IMR-90 (cell line): ENCODE measurements around the gene TPSD1. TPM values are rescaled to one million over a fixed set of nuclear protein-coding genes. Genes with fewer than 3 reads are reported as not detected.

ENCODE experiments used
- ATAC-seq: fragments of 200-7000 bp; cut with Tn5 transposase; 2 replicates; pipeline ENCODE4 v1.9.1; 2020; ENCODE audit warnings: low read depth, mild to moderate bottlenecking, moderate library complexity
- BruUV-seq: library from RNA; stranded (reverse); fragments of 400-500 nt; replicated peaks from 2 replicates; lab custom pipeline; 2021; lab: Mats Ljungman, UMichigan
- CTCF ChIA-PET: fragments of 300-600 bp; formaldehyde crosslinking; extraction: SDS; loops from one replicate; lab custom pipeline; 2021; ENCODE audit warnings: antibody characterized with exemption; lab: Yijun Ruan, JAX
- POLR2A ChIA-PET: fragments of 300-600 bp; sonication (Branson Sonifier 250); formaldehyde crosslinking; loops from one replicate; lab custom pipeline; 2022; ENCODE audit warnings: antibody characterized with exemption; ENCODE audit not compliant: unreplicated experiment; lab: Charles Lee
- DNase-seq: peaks from one replicate; pipeline ENCODE4 v3.0.0; 2013
- H2AFZ ChIP-seq: replicated peaks from 2 replicates; pipeline ENCODE3; 2013; ENCODE audit warnings: low read length, mild to moderate bottlenecking; ENCODE audit not compliant: poor library complexity
- H2AK5ac ChIP-seq: 2 replicates; pipeline ENCODE4 v1.6.1; 2013; ENCODE audit warnings: low read depth, low read length, inconsistent platforms
- H2AK9ac ChIP-seq: replicated peaks from 2 replicates; pipeline ENCODE3; 2013; ENCODE audit warnings: mild to moderate bottlenecking, low read depth, low read length, moderate library complexity; ENCODE audit not compliant: poor library complexity
- H2BK120ac ChIP-seq: 2 replicates; pipeline ENCODE4 v1.6.1; 2013; ENCODE audit warnings: low read depth, low read length, inconsistent platforms
- H2BK15ac ChIP-seq: 3 replicates; pipeline ENCODE4 v1.6.1; 2013; ENCODE audit warnings: low read depth, low read length, inconsistent platforms
- H2BK20ac ChIP-seq: 2 replicates; pipeline ENCODE4 v1.6.1; 2013; ENCODE audit warnings: low read depth, mild to moderate bottlenecking, inconsistent platforms, low read length, moderate library complexity
- H2BK5ac ChIP-seq: 2 replicates; pipeline ENCODE4 v1.6.1; 2013; ENCODE audit warnings: mild to moderate bottlenecking, low read depth, low read length, inconsistent platforms; ENCODE audit not compliant: poor library complexity, severe bottlenecking
- H3K14ac ChIP-seq: replicated peaks from 2 replicates; pipeline ENCODE4 v1.6.1; 2013; ENCODE audit warnings: low read depth, low read length, inconsistent platforms
- H3K18ac ChIP-seq: 2 replicates; pipeline ENCODE4 v1.6.1; 2013; ENCODE audit warnings: low read depth, low read length, control low read depth
- H3K23ac ChIP-seq: 2 replicates; pipeline ENCODE4 v1.6.1; 2013; ENCODE audit warnings: low read depth, low read length, inconsistent platforms
- H3K27ac ChIP-seq: 2 replicates; pipeline ENCODE4 v1.5.1; 2013; ENCODE audit warnings: mild to moderate bottlenecking, control low read depth, low read length; ENCODE audit not compliant: insufficient read depth
- H3K27me3 ChIP-seq: 2 replicates; pipeline ENCODE4 v1.6.1; 2013; ENCODE audit warnings: low read length; ENCODE audit not compliant: control insufficient read depth, insufficient read depth
- H3K36me3 ChIP-seq: 2 replicates; pipeline ENCODE4 v1.6.1; 2013; ENCODE audit warnings: low read length, mixed read lengths; ENCODE audit not compliant: control insufficient read depth, insufficient read depth
- H3K4ac ChIP-seq: 2 replicates; pipeline ENCODE4 v1.6.1; 2013; ENCODE audit warnings: low read depth, low read length, inconsistent platforms
- H3K4me1 ChIP-seq: 2 replicates; pipeline ENCODE4 v1.6.1; 2013; ENCODE audit warnings: low read length, mixed read lengths; ENCODE audit not compliant: control insufficient read depth, insufficient read depth
- H3K4me2 ChIP-seq: 2 replicates; pipeline ENCODE4 v1.6.1; 2013; ENCODE audit warnings: low read depth, mild to moderate bottlenecking, control low read depth, low read length, moderate library complexity
- H3K4me3 ChIP-seq: 2 replicates; pipeline ENCODE4 v1.5.1; 2013; ENCODE audit warnings: low read depth, mild to moderate bottlenecking, control low read depth, low read length, moderate library complexity; ENCODE audit not compliant: insufficient read depth
- H3K56ac ChIP-seq: 2 replicates; pipeline ENCODE4 v1.6.1; 2013; ENCODE audit warnings: low read length, inconsistent platforms; ENCODE audit not compliant: insufficient read depth; ENCODE audit errors: extremely low read depth
- H3K79me1 ChIP-seq, 2 experiments: 2 replicates each; pipeline ENCODE4 v1.6.1; 2013; ENCODE audit warnings: low read length in 2 of 2, inconsistent platforms in 1 of 2, low read depth in 1 of 2
- H3K9ac ChIP-seq: 2 replicates; pipeline ENCODE4 v1.6.1; 2013; ENCODE audit warnings: low read depth, low read length, control low read depth
- H3K9me1 ChIP-seq: 2 replicates; pipeline ENCODE4 v1.6.1; 2013; ENCODE audit warnings: low read length, inconsistent platforms; ENCODE audit not compliant: insufficient read depth
- H3K9me3 ChIP-seq: 2 replicates; pipeline ENCODE4 v1.6.1; 2013; ENCODE audit warnings: low read length; ENCODE audit not compliant: control insufficient read depth, insufficient read depth
- H4K20me1 ChIP-seq: 2 replicates; pipeline ENCODE4 v1.6.1; 2013; ENCODE audit warnings: low read length, inconsistent platforms; ENCODE audit not compliant: insufficient read depth
- H4K5ac ChIP-seq: 2 replicates; pipeline ENCODE4 v1.6.1; 2013; ENCODE audit warnings: mild to moderate bottlenecking, low read depth, low read length, control low read depth
- H4K8ac ChIP-seq, 2 experiments: 2 replicates each; pipeline ENCODE4 v1.6.1; 2013; ENCODE audit warnings: low read depth in 2 of 2, low read length in 2 of 2, control low read depth in 1 of 2, inconsistent platforms in 1 of 2
- H4K91ac ChIP-seq: 2 replicates; pipeline ENCODE4 v1.6.1; 2013; ENCODE audit warnings: low read depth, low read length, inconsistent platforms; ENCODE audit not compliant: insufficient read depth
- BHLHE40 ChIP-seq: fragments of 150-350 bp; IDR thresholded peaks from 2 replicates; pipeline ENCODE4 v1.6.1; 2016; ENCODE audit warnings: mild to moderate bottlenecking, low read depth, low read length
- CEBPB ChIP-seq: IDR thresholded peaks from 2 replicates; pipeline ENCODE4 v1.6.1; 2012; ENCODE audit warnings: low read depth, low read length, improper control_type of control experiment
- CHD1 ChIP-seq: IDR thresholded peaks from 2 replicates; pipeline ENCODE4 v1.6.1; 2012; ENCODE audit warnings: low read depth, low read length, improper control_type of control experiment
- CTCF ChIP-seq: conservative IDR thresholded peaks from 2 replicates; pipeline ENCODE4 v1.5.1; 2012; ENCODE audit warnings: mild to moderate bottlenecking, low read depth, low read length, improper control_type of control experiment
- FOS ChIP-seq: fragments of 150-350 bp; IDR thresholded peaks from 2 replicates; pipeline ENCODE4 v1.6.1; 2016; ENCODE audit warnings: low read depth, low read length
- MAFK ChIP-seq: IDR thresholded peaks from 2 replicates; pipeline ENCODE4 v1.6.1; 2012; ENCODE audit warnings: low read depth, low read length, improper control_type of control experiment
- MAZ ChIP-seq: IDR thresholded peaks from 2 replicates; pipeline ENCODE4 v1.6.1; 2012; ENCODE audit warnings: low read depth, mild to moderate bottlenecking, low read length, improper control_type of control experiment, moderate library complexity, borderline replicate concordance
- MXI1 ChIP-seq: IDR thresholded peaks from 2 replicates; pipeline ENCODE4 v1.6.1; 2012; ENCODE audit warnings: low read depth, mild to moderate bottlenecking, low read length, moderate library complexity, borderline replicate concordance
- NFE2L2 ChIP-seq: fragments of 150-350 bp; IDR thresholded peaks from 2 replicates; pipeline ENCODE4 v1.6.1; 2016; ENCODE audit warnings: low read depth, mild to moderate bottlenecking, low read length
- POLR2A ChIP-seq: IDR thresholded peaks from 2 replicates; pipeline ENCODE4 v1.6.1; 2012; ENCODE audit warnings: mild to moderate bottlenecking, low read depth, low read length
- RAD21 ChIP-seq: IDR thresholded peaks from 2 replicates; pipeline ENCODE4 v1.6.1; 2012; ENCODE audit warnings: low read length, improper control_type of control experiment
- RCOR1 ChIP-seq: IDR thresholded peaks from 2 replicates; pipeline ENCODE4 v1.6.1; 2012; ENCODE audit warnings: mild to moderate bottlenecking, low read length, improper control_type of control experiment; ENCODE audit not compliant: insufficient replicate concordance
- RFX5 ChIP-seq: IDR thresholded peaks from 2 replicates; pipeline ENCODE4 v1.8.0; 2012; ENCODE audit warnings: low read depth, mild to moderate bottlenecking, low read length, moderate library complexity
- SMC3 ChIP-seq: fragments of 150-350 bp; IDR thresholded peaks from 2 replicates; pipeline ENCODE4 v1.6.1; 2016; ENCODE audit warnings: low read depth, mild to moderate bottlenecking, antibody characterized with exemption, low read length, moderate library complexity
- USF2 ChIP-seq: fragments of 150-350 bp; IDR thresholded peaks from 2 replicates; pipeline ENCODE4 v1.6.1; 2017; ENCODE audit warnings: mild to moderate bottlenecking, antibody characterized with exemption, low read length, low read depth
- WGBS, 2 experiments: methylation state at CpG; one replicate each; pipeline versions ENCODE4 v1.1.5 to v1.1.7; 2013; ENCODE audit warnings: missing lambda C conversion rate in 2 of 2; ENCODE audit not compliant: insufficient read length in 1 of 2; ENCODE audit errors: extremely low coverage in 2 of 2; 5-methylcytosine and 5-hydroxymethylcytosine counted together
- dilution Hi-C: fragments of 300-500 bp; cut with HindIII; formaldehyde crosslinking; loops from one replicate; pipeline ENCODE4 v1.14.3; 2018; ENCODE audit warnings: low sequenced_read_pairs; ENCODE audit not compliant: unreplicated experiment
- in situ Hi-C: fragments of 300-500 bp; cut with MboI; formaldehyde crosslinking; loops from 3 replicates; pipeline ENCODE4 v1.14.3; 2019; ENCODE audit warnings: low sequenced_read_pairs, inconsistent platforms, mixed read lengths
- intact Hi-C: fragments of 100-400 bp; cut with micrococcal nuclease; formaldehyde crosslinking; loops from 2 replicates; pipeline ENCODE4 v1.10.0; 2022
- polyA plus RNA-seq, 3 experiments: library from polyadenylated mRNA; depleted of rRNA; stranded (reverse); fragments of >200 nt; gene quantifications; 2 replicates each; pipeline ENCODE4 v1.2.3, GENCODE V29; 2012; ENCODE audit warnings: low replicate concordance in 1 of 3
- total RNA-seq: library from RNA; depleted of rRNA; stranded (reverse); fragments of >200 nt; gene quantifications from 2 replicates; pipeline ENCODE4 v1.2.3, GENCODE V29; 2012

The TPSD1 gene
- total and polyA plus RNA-seq, 2 of the 4 experiments (the other 2 are of a cell fraction), result not detected

GRCh38 chr16:1300664-1301476, 45.0 kb downstream of the TPSD1 start (continued):
- no peak for TF ChIP-seq CEBPB

GRCh38 chr16:1301562-1301961, 45.7 kb downstream of the TPSD1 start:
- no TSS peak for BruUV-seq
- ChIA-PET POLR2A (no interaction called here), CTCF (no interaction called here)
- H4K8ac ChIP-seq, result no peak overlapping the region
- DNase-seq (no peak), ATAC-seq (no peak)
- peak overlapping the region; percentile 37 for H2AK9ac ChIP-seq
- no peak for TF ChIP-seq MAFK
- no peak for TF ChIP-seq USF2
- TF ChIP-seq CEBPB, result no peak
- no peak for TF ChIP-seq RAD21
- TF ChIP-seq NFE2L2, result no peak
- TF ChIP-seq CHD1, result no peak
- TF ChIP-seq BHLHE40, result no peak
- no peak for TF ChIP-seq RFX5
- no peak for TF ChIP-seq MXI1
- no peak for TF ChIP-seq RCOR1
- no peak for TF ChIP-seq POLR2A
- TF ChIP-seq CTCF, result no peak
- TF ChIP-seq FOS, result no peak
- TF ChIP-seq MAZ, result no peak
- no peak for TF ChIP-seq SMC3
- intact Hi-C loops (no loop called here), dilution Hi-C loops (no loop called here), in situ Hi-C loops (no loop called here)
- H3K9ac ChIP-seq, result no peak overlapping the region
- no peak overlapping the region for H4K91ac ChIP-seq
- H3K4me2 ChIP-seq, result no peak overlapping the region
- H2BK120ac ChIP-seq, result no peak overlapping the region
- no peak overlapping the region for H3K23ac ChIP-seq
- no peak overlapping the region for H3K18ac ChIP-seq
- no peak overlapping the region for H3K56ac ChIP-seq
- H3K4me1 ChIP-seq, result peaks cover 5% of the 10 kb centered on the region; the same call in 1 of the 2 replicates
- H3K36me3 ChIP-seq, result no peaks in the 10 kb centered on the region
- H3K9me3 ChIP-seq, result no peaks in the 10 kb centered on the region
- peaks cover 11% of the 10 kb centered on the region for H3K27me3 ChIP-seq
- no peaks in the 10 kb centered on the region for H4K20me1 ChIP-seq
- no peak overlapping the region for H2BK20ac ChIP-seq
- H2BK5ac ChIP-seq, result no peak overlapping the region
- no peak overlapping the region for H3K27ac ChIP-seq
- H3K14ac ChIP-seq, result no peak overlapping the region
- H3K79me1 ChIP-seq, result no peaks in the 10 kb centered on the region
- H2BK15ac ChIP-seq, result no peak overlapping the region
- H4K5ac ChIP-seq, result no peak overlapping the region
- no CpG with 5 or more reads among the region's 12 CpGs for WGBS, 2 experiments
- H2AK5ac ChIP-seq, result no peak overlapping the region
- no peak overlapping the region for H3K4me3 ChIP-seq
- peak overlapping the region; percentile 91 for H2AFZ ChIP-seq
- peaks cover 3% of the 10 kb centered on the region; the same call in 1 of the 2 replicates for H3K9me1 ChIP-seq
- H3K4ac ChIP-seq, result no peak overlapping the region
